Middle frontal gyrus (tissue), 1 donor: ENCODE results near the gene UBTF.
A peak's percentile ranks its signal among the peaks of the same experiment; 100 is the strongest.

ENCODE experiments used
- DNase-seq: peaks from one replicate; pipeline ENCODE4 v3.0.0-alpha.2; 2015; ENCODE audit warnings: low spot score; ENCODE audit errors: extremely low spot score

UBTF gene

DNA sequence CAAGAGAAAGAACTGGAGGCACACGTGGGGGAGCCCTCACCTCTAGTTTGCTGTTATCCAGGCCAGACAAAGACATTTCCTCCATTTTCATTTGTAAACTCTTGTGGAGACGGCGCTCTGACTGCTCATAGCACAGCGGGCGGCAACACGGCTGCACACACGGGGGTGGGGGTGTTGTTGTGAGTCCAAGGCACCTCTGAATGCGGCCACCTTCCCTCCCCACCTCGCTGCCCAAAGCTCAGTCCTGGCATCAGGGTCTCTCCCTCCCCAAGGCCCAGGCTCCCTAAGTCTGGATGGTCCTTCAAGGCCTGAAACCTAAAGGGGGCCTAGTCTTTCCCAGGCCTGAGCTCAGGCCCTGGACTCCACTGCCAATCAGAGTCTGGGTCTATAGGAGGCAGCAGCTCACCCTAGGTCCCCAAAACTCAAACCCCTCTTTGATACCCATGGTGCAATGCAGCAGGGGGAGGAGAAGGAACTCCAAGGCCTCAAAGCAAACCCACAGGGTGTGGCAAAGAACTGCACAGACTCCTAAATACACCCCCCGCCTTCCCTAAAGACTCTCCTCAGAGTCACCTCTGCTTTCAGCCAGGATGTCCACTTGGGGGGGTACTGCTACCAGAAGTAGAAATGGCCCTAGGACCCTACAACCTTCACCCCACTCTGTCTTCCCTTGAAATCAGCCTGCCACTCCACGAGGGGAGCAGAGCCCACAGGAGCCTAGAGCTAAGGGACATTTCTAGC lies 21.3 kb downstream of the UBTF start:
- no peak for DNase-seq

DNA sequence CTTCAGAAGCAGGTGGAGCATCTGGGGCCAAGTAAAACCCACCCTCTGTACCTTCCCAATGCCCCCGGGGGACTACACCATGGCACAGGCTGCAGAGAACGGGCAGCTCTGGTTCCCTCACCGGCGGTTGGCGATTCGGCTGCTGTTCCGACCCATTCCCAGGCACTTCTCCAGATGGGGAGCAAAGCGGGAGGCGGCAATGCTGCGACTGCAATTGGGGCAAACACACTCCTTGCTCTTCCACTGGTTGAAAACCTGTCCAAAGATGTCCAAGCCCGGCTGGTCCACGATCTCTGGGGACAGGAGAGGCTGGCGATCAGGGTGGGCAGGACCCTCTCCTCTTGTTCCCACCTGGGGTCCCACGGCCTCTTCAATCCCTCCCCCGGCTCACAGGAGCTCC lies 22.4 kb downstream of the UBTF start:
- DNase-seq: no peak

DNA sequence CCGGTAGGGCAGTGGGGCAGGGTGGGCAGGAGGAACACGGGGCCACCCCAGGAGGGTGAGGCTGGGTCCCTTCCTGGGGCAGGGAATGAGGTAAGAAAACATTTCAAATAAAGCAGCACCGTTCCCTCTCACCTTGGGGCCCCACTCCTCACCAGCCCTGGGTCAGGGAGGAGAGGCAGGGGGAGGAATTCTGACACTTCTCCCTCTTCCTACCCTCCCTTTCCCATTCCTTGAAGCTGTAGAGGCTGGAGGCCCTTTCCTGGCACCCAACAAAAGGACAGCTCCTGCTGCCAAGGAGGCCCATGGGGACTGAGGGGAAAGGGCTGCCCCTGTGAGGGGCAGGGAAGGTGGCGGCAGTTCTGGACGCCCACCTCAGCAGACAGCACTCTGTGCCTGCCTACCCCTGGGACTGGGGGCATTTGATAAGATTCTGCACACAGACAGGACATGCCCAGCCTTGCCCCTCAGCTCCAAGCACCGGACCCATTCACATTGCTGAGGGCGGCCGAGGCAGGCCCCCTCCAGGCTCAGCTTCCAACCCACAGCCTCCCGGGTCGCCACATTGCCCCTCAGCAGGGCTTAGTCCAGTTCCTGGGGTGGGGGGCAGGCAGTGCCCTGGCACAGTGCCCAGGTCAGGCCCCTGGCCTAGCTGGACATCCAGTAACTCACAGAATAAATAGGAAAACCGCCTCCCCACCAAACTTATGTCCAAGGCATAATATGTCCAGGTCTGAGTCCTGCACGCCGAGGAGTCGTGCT lies 26.0 kb downstream of the UBTF start:
- no peak for DNase-seq

DNA sequence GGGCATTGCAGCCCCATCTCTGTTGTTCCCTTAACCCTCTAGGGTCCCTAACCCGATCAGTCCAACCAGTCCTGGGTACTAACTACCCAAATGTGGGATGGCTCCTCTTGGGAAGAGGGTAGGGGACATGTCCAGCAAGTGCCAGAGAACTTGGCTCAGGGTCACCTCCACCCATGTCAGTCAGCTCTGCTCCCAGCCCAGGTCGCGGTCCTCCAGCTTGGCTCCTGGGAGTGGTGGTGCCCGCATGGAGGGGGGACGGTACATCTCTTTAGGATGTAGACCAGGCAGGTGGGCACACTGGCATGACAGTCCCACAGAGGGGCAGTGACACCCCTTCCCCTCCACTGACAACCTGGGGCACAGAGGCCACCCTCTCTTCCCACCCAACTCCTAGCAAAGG lies 26.7 kb downstream of the UBTF start:
- no peak for DNase-seq

DNA sequence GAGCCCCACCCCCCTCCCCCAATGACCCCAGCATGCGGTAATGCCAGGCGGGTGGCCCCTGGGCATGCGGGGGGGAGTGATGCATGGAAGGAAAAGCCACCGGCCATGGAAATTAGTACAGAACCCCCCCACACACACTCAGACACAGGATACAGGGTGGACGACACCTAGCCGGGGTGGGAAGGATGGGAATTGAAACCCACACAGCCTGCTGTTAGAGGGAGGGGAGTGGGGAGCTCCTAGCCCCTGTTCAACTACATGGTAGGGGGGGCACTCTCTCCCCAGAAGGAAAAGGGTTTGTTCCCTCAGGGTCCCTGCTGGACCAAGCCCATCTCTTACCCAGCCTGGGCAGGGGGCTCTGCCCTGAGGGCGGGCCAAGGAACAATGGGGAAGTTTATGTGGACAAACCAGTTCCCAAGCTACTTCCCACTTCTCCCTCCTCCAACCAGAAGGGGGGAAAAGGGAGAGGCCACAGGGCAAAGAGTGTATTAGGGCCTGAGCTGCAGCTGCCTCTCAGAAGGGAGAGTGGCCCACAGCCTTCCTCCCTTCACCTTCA lies 27.5 kb downstream of the UBTF start:
- no peak for DNase-seq

DNA sequence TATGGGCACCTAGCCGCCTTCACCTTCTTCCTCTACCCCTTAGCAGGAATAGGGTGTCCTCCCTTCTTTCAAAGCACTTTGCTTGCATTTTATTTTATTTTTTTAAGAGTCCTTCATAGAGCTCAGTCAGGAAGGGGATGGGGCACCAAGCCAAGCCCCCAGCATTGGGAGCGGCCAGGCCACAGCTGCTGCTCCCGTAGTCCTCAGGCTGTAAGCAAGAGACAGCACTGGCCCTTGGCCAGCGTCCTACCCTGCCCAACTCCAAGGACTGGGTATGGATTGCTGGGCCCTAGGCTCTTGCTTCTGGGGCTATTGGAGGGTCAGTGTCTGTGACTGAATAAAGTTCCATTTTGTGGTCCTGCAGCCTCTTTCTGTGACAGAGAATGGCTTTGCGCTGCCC lies 28.1 kb downstream of the UBTF start:
- no peak for DNase-seq

DNA sequence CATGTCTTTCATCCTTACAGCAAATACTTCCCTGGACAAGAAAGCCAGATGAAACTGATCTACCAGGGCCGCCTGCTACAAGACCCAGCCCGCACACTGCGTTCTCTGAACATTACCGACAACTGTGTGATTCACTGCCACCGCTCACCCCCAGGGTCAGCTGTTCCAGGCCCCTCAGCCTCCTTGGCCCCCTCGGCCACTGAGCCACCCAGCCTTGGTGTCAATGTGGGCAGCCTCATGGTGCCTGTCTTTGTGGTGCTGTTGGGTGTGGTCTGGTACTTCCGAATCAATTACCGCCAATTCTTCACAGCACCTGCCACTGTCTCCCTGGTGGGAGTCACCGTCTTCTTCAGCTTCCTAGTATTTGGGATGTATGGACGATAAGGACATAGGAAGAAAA lies 29.0 kb downstream of the UBTF start:
- no peak for DNase-seq

DNA sequence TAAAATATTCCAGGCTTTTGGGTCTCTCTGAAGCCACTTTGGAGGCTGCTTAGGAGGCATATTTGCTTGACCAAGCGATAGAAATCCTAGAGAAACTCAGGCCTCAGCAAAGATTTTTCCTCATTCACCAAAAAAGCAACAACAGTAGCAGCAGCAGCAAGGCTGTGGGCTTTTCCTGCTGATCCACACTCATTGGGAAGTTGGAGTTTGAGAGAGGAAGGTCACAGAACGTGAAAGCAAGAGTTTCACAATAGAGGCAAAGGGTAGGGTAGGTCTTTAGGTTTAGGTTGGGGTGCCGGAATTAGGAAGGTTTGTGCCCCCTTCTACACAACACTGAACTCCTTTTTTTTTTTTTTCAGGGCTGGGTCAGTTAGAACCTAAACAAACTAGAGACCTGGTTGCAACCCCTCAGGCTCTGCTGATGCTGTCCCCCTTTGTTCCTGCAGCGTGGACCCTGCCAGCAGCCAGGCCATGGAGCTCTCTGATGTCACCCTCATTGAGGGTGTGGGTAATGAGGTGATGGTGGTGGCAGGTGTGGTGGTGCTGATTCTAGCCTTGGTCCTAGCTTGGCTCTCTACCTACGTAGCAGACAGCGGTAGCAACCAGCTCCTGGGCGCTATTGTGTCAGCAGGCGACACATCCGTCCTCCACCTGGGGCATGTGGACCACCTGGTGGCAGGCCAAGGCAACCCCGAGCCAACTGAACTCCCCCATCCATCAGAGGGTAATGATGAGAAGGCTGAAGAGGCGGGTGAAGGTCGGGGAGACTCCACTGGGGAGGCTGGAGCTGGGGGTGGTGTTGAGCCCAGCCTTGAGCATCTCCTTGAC lies 30.7 kb downstream of the UBTF start:
- DNase-seq: no peak

DNA sequence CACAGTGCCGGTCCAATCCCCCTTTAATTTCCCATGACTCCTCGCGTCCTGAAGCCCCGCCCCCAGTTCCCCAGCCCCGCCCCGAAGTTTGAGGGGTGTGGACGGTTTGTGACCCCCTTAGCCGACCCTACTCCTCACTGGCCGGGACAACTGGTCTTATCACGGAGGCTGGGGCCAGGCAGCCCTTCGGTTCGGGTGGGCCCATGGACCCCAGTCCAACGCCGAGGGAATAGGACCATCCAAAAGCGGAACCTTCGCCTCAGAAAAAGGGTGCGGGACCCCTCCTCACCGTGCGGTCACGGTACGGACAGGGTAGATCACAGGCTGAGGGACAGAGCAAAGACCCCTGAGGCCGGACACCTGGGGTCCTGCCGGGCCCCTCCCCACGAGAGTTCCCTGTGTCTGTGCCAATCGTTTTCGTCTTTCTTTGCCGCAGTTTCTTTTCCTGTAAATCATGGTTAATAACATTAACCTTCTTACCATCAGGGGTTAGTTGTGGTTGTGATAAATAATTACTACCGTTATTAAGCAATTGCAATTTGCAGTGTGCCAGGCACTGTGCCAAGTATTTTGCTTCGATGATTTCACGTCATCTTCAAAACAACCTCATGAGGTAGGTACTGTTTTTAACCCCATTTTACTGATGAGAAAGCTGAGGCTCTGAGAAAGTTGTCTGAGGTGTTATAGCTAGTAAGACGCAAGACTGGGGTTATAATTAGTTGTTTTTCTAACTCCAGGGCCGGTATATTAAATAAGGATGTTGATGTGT lies 32.2 kb downstream of the UBTF start:
- no peak for DNase-seq

DNA sequence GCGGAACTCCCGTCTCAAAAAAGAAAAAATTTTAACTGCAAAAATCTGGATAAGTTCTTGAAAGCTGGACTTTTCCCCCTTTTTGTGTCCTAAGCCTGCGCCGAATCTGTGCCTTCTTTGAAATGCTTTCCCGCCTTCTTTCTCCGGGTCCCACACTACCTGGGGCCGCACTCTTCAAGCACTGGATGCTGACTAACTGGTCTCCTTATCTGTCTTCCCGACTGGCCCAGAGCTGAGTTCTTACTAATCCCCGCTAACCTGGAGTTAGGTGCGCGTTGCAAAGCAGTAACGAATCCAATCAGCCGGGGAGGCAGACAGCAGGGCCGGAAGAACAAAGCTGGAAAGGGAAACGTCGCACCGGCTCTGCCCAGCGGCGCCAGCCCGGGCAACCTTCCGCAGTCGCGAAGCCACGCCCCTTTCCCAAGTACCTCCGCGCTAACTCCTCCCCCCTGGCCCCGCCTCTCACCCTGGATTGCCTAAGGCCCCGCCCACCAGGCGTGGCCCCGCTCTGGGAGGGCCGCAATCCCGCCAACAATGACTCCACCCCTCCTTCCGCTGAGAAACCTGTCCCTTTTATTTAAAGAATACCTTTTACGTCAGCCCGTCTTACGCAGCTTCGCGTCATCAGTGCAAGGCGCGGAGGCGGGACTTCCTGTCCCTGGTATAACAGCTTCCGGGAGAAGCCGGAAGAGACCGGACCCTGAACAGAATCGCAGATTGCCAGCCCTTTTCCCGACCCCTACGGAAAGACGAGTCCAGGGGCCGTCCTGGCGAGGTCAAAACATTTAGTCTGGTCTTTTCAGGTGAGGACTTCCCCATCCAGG lies 33.0 kb downstream of the UBTF start, which contains the start of gene TMUB2:
Gene TMUB2, plus strand, starts transcription at position 666 of the 824 bp plus-strand sequence. CDS start 737 bp downstream, outside the sequence.
- peak; percentile 98 for DNase-seq

DNA sequence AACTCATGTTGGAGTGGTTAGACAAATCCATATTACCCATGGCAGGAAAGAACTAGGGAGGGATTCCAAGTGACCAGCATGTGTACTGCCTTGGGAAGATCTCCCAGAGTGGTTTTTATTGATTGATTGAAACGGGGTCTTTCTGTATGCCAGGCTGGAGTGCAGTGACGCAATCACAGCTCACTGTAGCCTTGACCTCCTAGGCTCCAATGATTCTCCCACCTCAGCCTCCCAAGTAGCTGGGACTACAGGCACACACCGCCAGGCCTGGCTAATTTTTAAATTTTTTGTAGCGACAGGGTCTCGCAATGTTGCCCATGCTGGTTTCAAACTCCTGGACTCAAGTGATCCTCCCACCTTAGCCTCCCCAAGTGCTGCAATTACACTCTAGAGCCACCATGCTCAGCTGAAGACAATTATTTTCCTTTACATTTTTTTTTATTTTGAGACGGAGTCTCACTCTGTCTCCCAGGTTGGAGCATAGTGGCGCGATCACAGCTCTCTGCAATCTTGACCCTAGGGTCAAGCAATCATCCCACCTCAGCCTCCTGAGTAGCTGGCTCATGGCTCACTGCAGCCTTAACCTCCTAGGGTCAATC lies 35.2 kb downstream of the UBTF start:
- no peak for DNase-seq

DNA sequence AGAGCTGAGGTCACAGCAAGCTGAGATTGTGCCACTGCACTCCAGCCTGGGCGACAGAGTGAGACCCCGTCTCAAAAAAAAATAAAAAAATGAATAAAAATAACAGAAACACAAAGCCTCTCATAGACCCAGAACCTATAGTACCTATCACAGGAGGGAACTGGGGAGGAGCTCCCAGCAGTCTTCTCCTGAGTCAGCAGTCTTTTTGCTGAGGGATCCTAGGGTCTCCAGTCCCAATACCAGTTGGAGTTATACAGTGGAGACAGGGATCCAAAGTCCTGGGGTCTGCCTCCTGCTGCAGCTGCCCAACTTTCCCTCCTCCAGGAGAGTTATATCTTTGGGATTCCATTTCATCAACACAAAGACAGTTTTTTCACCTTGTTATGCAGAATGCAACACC lies 36.5 kb downstream of the UBTF start:
- no peak for DNase-seq

DNA sequence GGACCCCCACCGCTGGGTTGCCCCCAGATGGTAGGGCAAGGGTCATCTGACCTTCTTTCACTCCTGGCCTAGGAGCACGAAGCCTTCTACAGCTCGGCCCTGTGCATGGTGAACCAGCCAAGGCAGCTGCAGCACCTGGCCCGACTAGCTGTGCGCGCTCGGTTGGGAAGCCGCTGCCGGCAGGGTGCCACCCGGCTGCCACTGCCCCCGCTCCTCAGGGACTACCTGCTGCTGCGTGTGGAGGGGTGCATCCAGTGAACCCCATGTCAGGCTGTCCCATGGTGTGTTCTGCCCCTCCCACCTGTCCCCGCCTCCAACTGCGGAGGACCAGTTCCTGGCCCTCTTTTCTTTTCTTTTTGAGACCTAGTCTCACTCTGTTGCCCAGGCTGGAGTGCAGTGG lies 41.3 kb downstream of the UBTF start:
- DNase-seq: no peak

DNA sequence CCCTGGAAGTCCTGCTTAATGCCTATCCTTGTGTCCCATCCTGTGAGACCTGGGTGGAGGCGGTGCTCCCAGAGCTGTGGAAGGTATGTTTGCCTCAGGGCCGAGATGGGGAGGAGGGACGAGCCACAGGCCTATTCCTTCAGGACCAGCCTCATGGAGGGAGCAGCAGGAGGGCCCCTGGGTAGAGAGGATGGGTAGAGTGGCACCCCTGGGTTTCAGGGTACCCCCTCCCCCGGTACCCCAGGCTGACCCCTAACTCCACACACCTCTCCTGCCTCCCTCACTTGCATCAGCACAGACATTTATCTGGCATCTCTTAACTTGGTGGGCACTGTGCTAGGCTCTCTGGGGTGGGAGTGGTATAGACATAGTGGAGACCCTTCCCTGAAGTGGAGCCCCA lies 41.8 kb downstream of the UBTF start:
- no peak for DNase-seq

DNA sequence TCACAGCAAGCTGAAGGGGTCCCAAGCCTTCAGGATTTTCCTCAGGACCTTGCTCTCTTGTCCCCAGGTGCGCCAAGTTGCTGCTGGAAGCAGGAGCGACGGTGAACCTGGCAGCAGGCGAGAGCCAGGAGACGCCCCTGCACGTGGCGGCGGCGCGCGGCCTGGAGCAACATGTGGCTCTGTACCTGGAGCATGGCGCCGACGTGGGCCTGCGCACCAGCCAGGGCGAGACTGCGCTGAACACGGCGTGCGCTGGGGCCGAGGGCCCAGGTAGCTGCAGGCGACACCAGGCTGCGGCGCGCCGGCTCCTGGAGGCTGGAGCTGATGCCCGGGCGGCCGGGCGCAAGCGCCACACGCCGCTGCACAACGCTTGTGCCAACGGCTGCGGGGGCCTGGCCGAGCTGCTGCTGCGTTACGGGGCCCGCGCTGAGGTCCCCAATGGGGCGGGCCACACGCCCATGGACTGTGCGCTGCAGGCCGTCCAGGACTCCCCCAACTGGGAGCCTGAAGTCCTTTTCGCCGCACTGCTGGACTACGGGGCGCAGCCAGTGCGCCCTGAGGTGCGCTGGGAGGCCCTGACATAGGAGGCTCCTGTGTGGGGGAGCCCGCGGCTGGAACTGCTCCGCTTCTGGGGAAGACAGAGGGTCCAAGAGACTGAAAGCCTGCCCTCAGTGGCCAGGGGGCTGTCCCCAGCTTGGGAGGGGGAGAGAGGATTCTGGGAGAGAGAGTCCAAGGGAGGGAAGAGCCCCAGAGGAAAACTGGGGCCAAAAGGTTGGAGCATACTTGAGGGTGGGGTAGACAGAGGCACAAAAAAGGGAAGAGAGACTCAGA lies 42.6 kb downstream of the UBTF start:
- no peak for DNase-seq

DNA sequence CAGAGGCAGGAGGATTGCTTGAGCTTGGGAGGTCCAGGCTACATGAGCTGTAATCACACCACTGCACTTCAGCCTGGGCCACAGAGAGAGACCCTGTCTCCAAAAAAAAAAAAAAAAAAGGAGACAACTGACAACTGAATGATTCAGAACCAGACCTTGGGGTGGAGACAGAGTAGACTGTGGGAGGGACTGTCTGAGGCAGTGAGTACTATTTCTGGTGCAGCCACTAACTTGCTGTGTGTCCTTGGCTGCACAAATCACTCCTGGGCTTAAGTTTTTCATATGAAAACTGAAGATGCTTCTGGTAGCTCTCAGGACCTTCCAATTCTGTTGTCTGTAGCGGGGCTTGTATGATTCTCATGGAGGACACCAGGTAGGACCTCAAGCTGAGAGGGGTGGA lies 43.2 kb downstream of the UBTF start:
- no peak for DNase-seq

DNA sequence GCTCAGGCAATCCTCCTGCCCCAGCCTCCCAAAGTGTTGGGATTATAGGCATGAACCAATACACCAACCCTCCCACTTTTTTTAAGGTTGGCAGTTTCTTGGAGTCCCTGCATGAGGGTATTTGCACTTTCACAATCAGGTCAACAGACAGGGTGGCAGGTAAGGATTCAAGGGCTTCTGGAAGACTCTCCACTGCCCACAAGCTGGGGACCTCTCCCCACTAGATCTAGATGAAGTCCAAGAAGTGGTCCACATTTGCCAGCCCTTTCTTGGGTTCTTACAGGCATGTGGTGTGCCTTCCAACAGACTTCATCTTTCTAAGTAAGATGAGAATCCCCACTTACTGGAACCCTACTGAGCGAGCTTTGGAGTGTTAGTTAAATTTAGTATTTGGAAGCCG lies 45.0 kb downstream of the UBTF start:
- no peak for DNase-seq

DNA sequence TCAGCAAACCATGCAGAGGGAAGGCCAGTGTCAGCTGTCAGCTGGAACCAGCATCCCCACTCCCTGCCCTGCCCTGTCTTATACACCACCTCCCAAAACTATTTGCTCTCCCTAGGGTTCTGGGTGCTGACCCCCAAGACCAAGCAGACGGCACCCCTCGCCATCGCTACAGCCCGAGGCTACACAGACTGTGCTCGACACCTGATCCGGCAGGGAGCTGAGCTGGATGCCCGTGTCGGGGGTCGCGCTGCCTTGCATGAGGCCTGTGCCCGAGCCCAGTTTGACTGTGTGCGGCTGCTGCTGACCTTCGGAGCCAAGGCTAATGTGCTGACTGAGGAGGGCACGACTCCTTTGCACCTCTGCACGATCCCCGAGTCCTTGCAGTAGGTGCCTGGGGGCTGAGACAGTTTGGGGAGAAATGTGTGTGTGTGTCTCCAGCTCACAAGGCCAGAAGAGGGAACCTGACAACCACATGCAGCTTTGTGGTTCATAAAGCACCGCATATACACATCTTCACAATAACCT lies 47.5 kb downstream of the UBTF start:
- no peak for DNase-seq
